Heart right ventricle (tissue), 16 donors: ENCODE data around the gene ATP6AP2. TPM values are rescaled to one million over a fixed set of nuclear protein-coding genes. Genes with fewer than 3 reads are reported as not detected.

Experiments used
- ATAC-seq, 8 donors: fragments of 200-7000 bp; cut with Tn5 transposase; one replicate each; pipeline ENCODE4 v1.9.1; 2020; ENCODE audit warnings: mild to moderate bottlenecking in 8 of 8, moderate library complexity in 8 of 8, moderate number of reproducible peaks in 1 of 8
- DNase-seq, 2 donors: peaks; one replicate each; pipeline ENCODE4 v3.0.0-alpha.2; 2020
- H3K27ac ChIP-seq, 10 donors: fragments of 200-600 bp; sonication (generic) in 2 of 10; one replicate each; pipeline versions ENCODE4 v1.5.0 to v1.8.0; 2020 to 2022; ENCODE audit warnings: mild to moderate bottlenecking in 3 of 10
- H3K27me3 ChIP-seq, 7 donors: fragments of 200-600 bp; one replicate each; pipeline ENCODE4 v1.8.0; 2021 to 2022; ENCODE audit warnings: mild to moderate bottlenecking in 2 of 7
- H3K36me3 ChIP-seq, 9 donors: fragments of 200-600 bp; sonication (generic) in 1 of 9; one replicate each; pipeline versions ENCODE4 v1.5.0 to v1.8.0; 2020 to 2022; ENCODE audit warnings: mild to moderate bottlenecking in 2 of 9
- H3K4me1 ChIP-seq, 9 donors: fragments of 200-600 bp; sonication (generic) in 1 of 9; one replicate each; pipeline versions ENCODE4 v1.5.0 to v1.8.0; 2020 to 2022; ENCODE audit warnings: mild to moderate bottlenecking in 4 of 9
- H3K4me3 ChIP-seq, 10 donors: fragments of 200-600 bp; sonication (generic) in 2 of 10; one replicate each; pipeline versions ENCODE4 v1.5.0 to v1.8.0; 2020 to 2022; ENCODE audit warnings: mild to moderate bottlenecking in 7 of 10, moderate library complexity in 2 of 10
- H3K9me3 ChIP-seq, 11 donors: fragments of 200-600 bp in 10 of 11; sonication (generic) in 2 of 11; one replicate each; pipeline versions ENCODE4 v1.5.0 to v1.8.0; 2013 to 2022; ENCODE audit warnings: mild to moderate bottlenecking in 2 of 11, control low read depth in 1 of 11, moderate library complexity in 1 of 11
- WGBS, 2 donors: extraction: QIAGEN DNeasy Blood & Tissue Kit; methylation state at CpG; one replicate each; pipeline ENCODE4 v1.1.7; 2013; ENCODE audit warnings: inconsistent platforms in 1 of 2; 5-methylcytosine and 5-hydroxymethylcytosine counted together
- intact Hi-C, 10 donors: fragments of 100-400 bp; cut with DNase I; formaldehyde crosslinking; loops; one replicate each; pipeline versions ENCODE4 v1.11.1 to v1.14.2; 2022
- polyA plus RNA-seq, 2 donors: library from polyadenylated mRNA; stranded (reverse); fragments of 200-250 nt; gene quantifications; one replicate each; pipeline ENCODE4 v1.2.3, GENCODE V29; 2013
- total RNA-seq, 10 donors: library from RNA; stranded (reverse); fragmentation: NEBNext Ultra II Directional in 3 of 10; extraction: Animal tissue kit (Norgen Biotek cat#: 25700) in 3 of 10; gene quantifications; one replicate each; pipeline versions ENCODE4 v1.2.1 to v1.2.4, GENCODE V29; 2021 to 2023
- TF ChIP-seq, protein P1 (sequence below), 9 donors: fragments of 200-600 bp; sonication (generic) in 2 of 9; IDR thresholded peaks; one replicate each; pipeline versions ENCODE4 v1.5.0 to v1.8.0; 2021 to 2022; ENCODE audit warnings: antibody characterized with exemption in 9 of 9, mild to moderate bottlenecking in 5 of 9, moderate library complexity in 1 of 9
- donor health status: Arrhythmogenic right ventricular cardiomyopathy.
- donor health status: ischemic (EF 13 %, LVEDD 7.1; RV severe dilation, severe dysfunction).
- donor health status: healthy with polysubstance abuse.
- donor health status: DM: no; HTN: yes; CAD: no.
- donor health status: DM: no; HTN: no; CAD: no.
- donor health status: ischemic (EF 25% LVEDD 6.9; RV normal size, moderate dysfunction).
- donor health status: ischemic (EF 25% LVEDD 5.7; RV mildly dilated, moderate dysfunction).
- donor health status: healthy.
- donor health status: DM: yes; HTN: yes; CAD: no.
- donor health status: Ischemic cardiomyopathy.
- donor health status: ischemic (EF 35%, LVEDD 5.7; RV mildly dilated, moderate dysfunction).
- donor health status: nonischemic (EF 11% LVEDD 7.7; RV severe dilation, severe dysfunction).
- donor health status: DM: yes; HTN: yes; CAD: no.
- donor health status: PGD.
- donor health status: ischemic (EF 29% LVEDD 5.4; RV normal size, mild dysfunction).
- donor health status: nonischemic (EF 23%, LVEDD 6.1; RV moderate dilation, normal function).

Gene ATP6AP2
- total and polyA plus RNA-seq, 12 donors: 28.0 to 62.1 (median 46.8) TPM

DNA sequence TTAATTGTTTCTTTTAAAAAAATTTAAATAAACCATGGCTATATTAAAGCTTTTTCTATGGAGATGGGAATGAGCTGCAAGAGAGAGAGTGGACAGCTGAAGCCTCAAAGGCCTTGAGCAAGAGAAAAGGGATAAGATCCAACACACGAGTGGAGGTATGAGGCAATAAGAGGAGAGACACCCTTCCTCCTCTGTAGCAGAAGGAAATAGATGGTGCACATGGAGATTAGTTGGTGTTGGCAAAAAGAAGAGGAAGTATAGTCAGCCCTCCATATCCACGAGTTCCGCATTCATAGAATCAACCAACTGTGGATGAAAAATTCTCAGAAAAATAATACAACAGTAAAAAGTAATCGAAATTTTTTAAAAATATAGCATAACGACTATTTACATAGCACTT is 63.4 kb downstream of the ATP6AP2 start:
- TF ChIP-seq, protein P1, sequence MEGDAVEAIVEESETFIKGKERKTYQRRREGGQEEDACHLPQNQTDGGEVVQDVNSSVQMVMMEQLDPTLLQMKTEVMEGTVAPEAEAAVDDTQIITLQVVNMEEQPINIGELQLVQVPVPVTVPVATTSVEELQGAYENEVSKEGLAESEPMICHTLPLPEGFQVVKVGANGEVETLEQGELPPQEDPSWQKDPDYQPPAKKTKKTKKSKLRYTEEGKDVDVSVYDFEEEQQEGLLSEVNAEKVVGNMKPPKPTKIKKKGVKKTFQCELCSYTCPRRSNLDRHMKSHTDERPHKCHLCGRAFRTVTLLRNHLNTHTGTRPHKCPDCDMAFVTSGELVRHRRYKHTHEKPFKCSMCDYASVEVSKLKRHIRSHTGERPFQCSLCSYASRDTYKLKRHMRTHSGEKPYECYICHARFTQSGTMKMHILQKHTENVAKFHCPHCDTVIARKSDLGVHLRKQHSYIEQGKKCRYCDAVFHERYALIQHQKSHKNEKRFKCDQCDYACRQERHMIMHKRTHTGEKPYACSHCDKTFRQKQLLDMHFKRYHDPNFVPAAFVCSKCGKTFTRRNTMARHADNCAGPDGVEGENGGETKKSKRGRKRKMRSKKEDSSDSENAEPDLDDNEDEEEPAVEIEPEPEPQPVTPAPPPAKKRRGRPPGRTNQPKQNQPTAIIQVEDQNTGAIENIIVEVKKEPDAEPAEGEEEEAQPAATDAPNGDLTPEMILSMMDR (IDR thresholded peaks at IDR 0.05): no peak
- intact Hi-C loops: loop anchor here in 3 of 10 donors (10.0 kb wide), 1 partner anchor 99 kb away; no protein-coding TSS in a partner anchor
- Histone ChIP-seq H3K27me3 (peaks cover 0 to 22% (median 0%) of the 10 kb centered on the region in 7 donors), H3K27ac (peak overlapping the region in 8 of 10 donors; percentile 69 to 87 (median 76)), H3K36me3 (peaks cover 0 to 29% (median 0%) of the 10 kb centered on the region in 9 donors), H3K4me1 (peaks cover 0 to 68% (median 28%) of the 10 kb centered on the region in 9 donors), H3K4me3 (peak overlapping the region in 9 of 10 donors; percentile 14 to 53 (median 43)), H3K9me3 (no peaks in the 10 kb centered on the region)
- DNase-seq (no peak), ATAC-seq (peak in 1 of 8 donors; percentile 25)
- 50 to 58% methylated on average over 5 of the region's 5 CpGs for WGBS, 2 donors

- peaks cover 0 to 14% (median 0%) of the 10 kb centered on the region in 7 donors for H3K27me3 ChIP-seq
- intact Hi-C loops: loop anchor here in 4 of 10 donors (5.0 to 10.0 kb wide), 2 partner anchors 100 to 472 kb away; no protein-coding TSS in a partner anchor
- ATAC-seq (peak; percentile 9 to 70 (median 59)), DNase-seq (peak; percentile 14 to 67)
- H3K36me3 ChIP-seq: peaks cover 0 to 21% (median 0%) of the 10 kb centered on the region in 9 donors
- TF ChIP-seq, protein P1 (IDR thresholded peaks at IDR 0.05): no peak
- peaks cover 0 to 68% (median 28%) of the 10 kb centered on the region in 9 donors for H3K4me1 ChIP-seq
- peak overlapping the region in 9 of 10 donors; percentile 60 to 87 (median 75) for H3K27ac ChIP-seq
- H3K9me3 ChIP-seq: no peaks in the 10 kb centered on the region
- peak overlapping the region in 9 of 10 donors; percentile 14 to 53 (median 43) for H3K4me3 ChIP-seq
- 0% methylated on average over 4 of the region's 4 CpGs for WGBS, 2 donors
These were observed 64.1 kb downstream of the ATP6AP2 start for GRCh38 chrX:40644821-40645358.

- H3K4me1 ChIP-seq: peaks cover 0 to 52% (median 28%) of the 10 kb centered on the region in 9 donors
- ATAC-seq: peak; percentile 34 to 61 (median 47)
- peaks cover 0 to 16% (median 0%) of the 10 kb centered on the region in 9 donors for H3K36me3 ChIP-seq
- no peaks in the 10 kb centered on the region for H3K9me3 ChIP-seq
- peak overlapping the region; percentile 67 to 88 (median 78) for H3K4me3 ChIP-seq
- DNase-seq: peak; percentile 8 to 39
- TF ChIP-seq, protein P1 (IDR thresholded peaks at IDR 0.05): no peak
- 1% methylated on average over 32 to 33 of the region's 33 CpGs for WGBS, 2 donors
- intact Hi-C loops: loop anchor here in 4 of 10 donors (5.0 to 10.0 kb wide), 2 partner anchors 102 to 471 kb away; no protein-coding TSS in a partner anchor
- peak overlapping the region; percentile 54 to 91 (median 82) for H3K27ac ChIP-seq
- H3K27me3 ChIP-seq: peaks cover 0 to 10% (median 0%) of the 10 kb centered on the region in 7 donors
These were observed 65.9 kb downstream of the ATP6AP2 start for GRCh38 chrX:40646489-40647306.
